ENCODE results near the gene ZNF524.

The ZNF524 gene

GRCh38 chr19:55603115-55603514 is 3.0 kb downstream of the ZNF524 start:
- no peak for DNase-seq

GRCh38 chr19:55603581-55604292 is 3.6 kb downstream of the ZNF524 start:
- no peak for DNase-seq

- DNase-seq, result peak; percentile 95 to 97 (median 96)
Observed at GRCh38 chr19:55605207-55605636, 5.1 kb downstream of the ZNF524 start.

- peak in 2 of 4 experiments; percentile 27 to 42 for DNase-seq
Observed at GRCh38 chr19:55605637-55606470, 5.8 kb downstream of the ZNF524 start, which contains the start of gene ZNF865. ZNF865 (plus strand) TSS chr19:55605647; CDS start chr19:55613619, 7,972 bp downstream.

- no peak for DNase-seq
Observed at GRCh38 chr19:55606471-55606787, 6.3 kb downstream of the ZNF524 start.

- DNase-seq, result no peak
Observed at GRCh38 chr19:55606817-55607216, 6.7 kb downstream of the ZNF524 start.

GRCh38 chr19:55609326-55609725 is 9.2 kb downstream of the ZNF524 start:
- DNase-seq, result no peak

GRCh38 chr19:55611300-55611982 is 11.4 kb downstream of the ZNF524 start:
- no peak for DNase-seq

GRCh38 chr19:55611983-55612645 is 12.0 kb downstream of the ZNF524 start:
- DNase-seq, result no peak

- DNase-seq, result no peak
Observed at GRCh38 chr19:55613396-55613795, 13.3 kb downstream of the ZNF524 start.

GRCh38 chr19:55613930-55614710 is 14.0 kb downstream of the ZNF524 start:
- DNase-seq, result no peak

GRCh38 chr19:55614711-55615542 is 14.8 kb downstream of the ZNF524 start:
- DNase-seq, result no peak

- DNase-seq, result no peak
Observed at GRCh38 chr19:55615543-55616394, 15.7 kb downstream of the ZNF524 start.

- no peak for DNase-seq
Observed at GRCh38 chr19:55616395-55616875, 16.3 kb downstream of the ZNF524 start.

- no peak for DNase-seq
Observed at GRCh38 chr19:55617426-55617825, 17.3 kb downstream of the ZNF524 start.

- DNase-seq, result no peak
Observed at GRCh38 chr19:55618426-55618825, 18.3 kb downstream of the ZNF524 start.

GRCh38 chr19:55619286-55619685 is 19.2 kb downstream of the ZNF524 start:
- no peak for DNase-seq

GRCh38 chr19:55620410-55621204 is 20.5 kb downstream of the ZNF524 start:
- no peak for DNase-seq

- DNase-seq, result no peak
Observed at GRCh38 chr19:55621205-55621672, 21.2 kb downstream of the ZNF524 start.
